ENCODE data around the gene NRGN. TPM values are rescaled to one million over a fixed set of nuclear protein-coding genes. Genes with fewer than 3 reads are reported as not detected.

The NRGN gene
- total RNA-seq: 1 to 10 TPM in 1 of 2 donors, not detected in 1; 1.7 TPM
- 1 to 10 TPM in 1 of 2 donors, under 1 TPM in 1; 0.51 to 1.6 TPM for polyA plus RNA-seq

DNA sequence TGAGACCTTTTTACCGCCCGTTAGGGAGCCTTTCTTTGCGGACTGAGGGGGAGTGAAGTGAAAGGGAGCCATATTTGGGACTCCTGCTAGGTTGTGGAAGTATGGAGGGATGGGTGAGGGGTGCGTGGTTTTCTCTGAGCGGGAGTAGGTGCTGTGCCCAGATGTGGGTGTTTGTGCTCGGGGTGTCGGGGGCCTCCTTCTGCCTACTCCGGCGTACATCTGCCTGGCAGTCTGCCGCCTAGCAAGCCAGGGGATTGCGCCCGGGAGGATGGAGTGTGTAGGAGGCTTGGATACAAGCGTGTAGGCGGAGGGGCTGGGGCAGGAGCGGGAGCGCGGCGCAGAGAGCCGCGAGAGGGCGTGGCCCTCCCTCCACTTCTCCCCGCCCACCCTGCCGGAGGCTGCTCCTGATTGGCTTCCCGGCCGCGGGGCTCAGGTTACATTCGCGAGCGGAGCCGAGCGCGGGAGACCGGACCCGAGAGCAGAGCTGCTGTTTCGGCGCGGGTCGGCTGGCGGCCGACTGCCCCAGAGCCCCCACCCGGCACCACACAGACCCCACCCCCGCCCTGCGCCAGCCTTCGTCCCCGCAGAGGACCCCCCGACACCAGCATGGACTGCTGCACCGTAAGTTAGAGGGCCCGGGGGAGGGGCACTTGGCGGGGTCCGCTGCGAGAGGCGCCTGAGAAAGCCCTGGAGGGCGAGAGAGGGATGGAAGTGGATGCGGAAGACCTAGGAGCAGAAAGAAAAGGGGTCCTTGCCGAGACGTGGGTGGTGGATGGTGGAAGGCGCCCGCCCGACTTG lies at the start of gene NRGN:
Gene NRGN (plus strand): TSS at position 464 of the 798 bp plus-strand sequence. CDS start 143 bp downstream, at position 607.
- DNase-seq (ENCODE audit: low spot score): peak; percentile 85
- H3K4me3 ChIP-seq (ENCODE audit: low read depth in 1 of 3, low read length in 3 of 3): peak within 1 kb of the TSS in 2 of 3 donors; percentile 3 to 57
- 2% methylated on average over 59 of the region's 59 CpGs for WGBS
- H3K36me3 ChIP-seq (ENCODE audit: control insufficient read depth in 4 of 4, insufficient read depth in 3 of 4, low read depth in 1 of 4, low read length in 3 of 4): no peaks in the 10 kb centered on the region
- H3K4me1 ChIP-seq (ENCODE audit: control insufficient read depth in 4 of 4, insufficient read depth in 4 of 4, low read length in 3 of 4): peaks cover 4 to 12% (median 9%) of the 10 kb centered on the region in 4 donors
- peak within 1 kb of the TSS in 1 of 2 donors; percentile 24 for H3K27ac ChIP-seq (ENCODE audit: low read depth in 1 of 2, low read length in 2 of 2)
- no peaks in the 10 kb centered on the region for H3K9me3 ChIP-seq (ENCODE audit: control insufficient read depth in 4 of 4, low read length in 3 of 4)
- H3K27me3 ChIP-seq (ENCODE audit: control insufficient read depth in 4 of 4, insufficient read depth in 4 of 4, low read length in 3 of 4): peaks cover 0 to 5% (median 0%) of the 10 kb centered on the region in 4 donors
- H3K9ac ChIP-seq (ENCODE audit: low read depth in 1 of 2, low read length in 2 of 2): no peak within 1 kb of the TSS
- TF ChIP-seq NR2F2 (IDR thresholded peaks at IDR 0.05) (no peak), EGR1 (IDR thresholded peaks at IDR 0.05; ENCODE audit: low read depth in 2 of 2) (no peak), FOXA2 (IDR thresholded peaks at IDR 0.05) (no peak), RXRA (IDR thresholded peaks at IDR 0.05) (no peak), GABPA (IDR thresholded peaks at IDR 0.05 in 1 of 2, conservative IDR thresholded peaks at IDR 0.05 in 1 of 2) (no peak), RAD21 (IDR thresholded peaks at IDR 0.05) (no peak), YY1 (IDR thresholded peaks at IDR 0.05) (no peak), SP1 (IDR thresholded peaks at IDR 0.05) (no peak), TAF1 (conservative IDR thresholded peaks at IDR 0.05) (no peak)
- TF ChIP-seq, protein P1, sequence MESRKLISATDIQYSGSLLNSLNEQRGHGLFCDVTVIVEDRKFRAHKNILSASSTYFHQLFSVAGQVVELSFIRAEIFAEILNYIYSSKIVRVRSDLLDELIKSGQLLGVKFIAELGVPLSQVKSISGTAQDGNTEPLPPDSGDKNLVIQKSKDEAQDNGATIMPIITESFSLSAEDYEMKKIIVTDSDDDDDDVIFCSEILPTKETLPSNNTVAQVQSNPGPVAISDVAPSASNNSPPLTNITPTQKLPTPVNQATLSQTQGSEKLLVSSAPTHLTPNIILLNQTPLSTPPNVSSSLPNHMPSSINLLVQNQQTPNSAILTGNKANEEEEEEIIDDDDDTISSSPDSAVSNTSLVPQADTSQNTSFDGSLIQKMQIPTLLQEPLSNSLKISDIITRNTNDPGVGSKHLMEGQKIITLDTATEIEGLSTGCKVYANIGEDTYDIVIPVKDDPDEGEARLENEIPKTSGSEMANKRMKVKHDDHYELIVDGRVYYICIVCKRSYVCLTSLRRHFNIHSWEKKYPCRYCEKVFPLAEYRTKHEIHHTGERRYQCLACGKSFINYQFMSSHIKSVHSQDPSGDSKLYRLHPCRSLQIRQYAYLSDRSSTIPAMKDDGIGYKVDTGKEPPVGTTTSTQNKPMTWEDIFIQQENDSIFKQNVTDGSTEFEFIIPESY (IDR thresholded peaks at IDR 0.05): no peak
- TF ChIP-seq, protein P2, sequence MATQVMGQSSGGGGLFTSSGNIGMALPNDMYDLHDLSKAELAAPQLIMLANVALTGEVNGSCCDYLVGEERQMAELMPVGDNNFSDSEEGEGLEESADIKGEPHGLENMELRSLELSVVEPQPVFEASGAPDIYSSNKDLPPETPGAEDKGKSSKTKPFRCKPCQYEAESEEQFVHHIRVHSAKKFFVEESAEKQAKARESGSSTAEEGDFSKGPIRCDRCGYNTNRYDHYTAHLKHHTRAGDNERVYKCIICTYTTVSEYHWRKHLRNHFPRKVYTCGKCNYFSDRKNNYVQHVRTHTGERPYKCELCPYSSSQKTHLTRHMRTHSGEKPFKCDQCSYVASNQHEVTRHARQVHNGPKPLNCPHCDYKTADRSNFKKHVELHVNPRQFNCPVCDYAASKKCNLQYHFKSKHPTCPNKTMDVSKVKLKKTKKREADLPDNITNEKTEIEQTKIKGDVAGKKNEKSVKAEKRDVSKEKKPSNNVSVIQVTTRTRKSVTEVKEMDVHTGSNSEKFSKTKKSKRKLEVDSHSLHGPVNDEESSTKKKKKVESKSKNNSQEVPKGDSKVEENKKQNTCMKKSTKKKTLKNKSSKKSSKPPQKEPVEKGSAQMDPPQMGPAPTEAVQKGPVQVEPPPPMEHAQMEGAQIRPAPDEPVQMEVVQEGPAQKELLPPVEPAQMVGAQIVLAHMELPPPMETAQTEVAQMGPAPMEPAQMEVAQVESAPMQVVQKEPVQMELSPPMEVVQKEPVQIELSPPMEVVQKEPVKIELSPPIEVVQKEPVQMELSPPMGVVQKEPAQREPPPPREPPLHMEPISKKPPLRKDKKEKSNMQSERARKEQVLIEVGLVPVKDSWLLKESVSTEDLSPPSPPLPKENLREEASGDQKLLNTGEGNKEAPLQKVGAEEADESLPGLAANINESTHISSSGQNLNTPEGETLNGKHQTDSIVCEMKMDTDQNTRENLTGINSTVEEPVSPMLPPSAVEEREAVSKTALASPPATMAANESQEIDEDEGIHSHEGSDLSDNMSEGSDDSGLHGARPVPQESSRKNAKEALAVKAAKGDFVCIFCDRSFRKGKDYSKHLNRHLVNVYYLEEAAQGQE (IDR thresholded peaks at IDR 0.05): no peak
- TF ChIP-seq, protein P3, sequence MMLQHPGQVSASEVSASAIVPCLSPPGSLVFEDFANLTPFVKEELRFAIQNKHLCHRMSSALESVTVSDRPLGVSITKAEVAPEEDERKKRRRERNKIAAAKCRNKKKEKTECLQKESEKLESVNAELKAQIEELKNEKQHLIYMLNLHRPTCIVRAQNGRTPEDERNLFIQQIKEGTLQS (IDR thresholded peaks at IDR 0.05): no peak

DNA sequence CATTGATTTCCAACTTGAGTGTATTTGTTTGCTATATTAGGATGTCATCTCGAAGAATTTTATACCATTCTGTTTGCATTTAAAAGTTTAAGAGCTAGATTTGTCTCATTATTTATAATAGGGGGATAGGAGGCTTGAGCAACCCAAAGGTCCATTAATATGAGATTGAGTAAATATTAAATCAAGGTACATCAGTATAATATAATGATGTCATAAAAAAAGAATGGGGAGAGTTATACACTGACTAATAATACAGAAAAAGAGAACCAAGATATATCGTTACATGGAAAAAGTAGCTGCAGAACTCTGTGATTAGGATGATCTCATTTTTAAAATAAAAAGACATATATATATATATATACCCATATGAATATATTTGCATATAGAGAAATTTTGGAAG lies 46.6 kb upstream of the NRGN start:
- TF ChIP-seq RAD21 (IDR thresholded peaks at IDR 0.05) (no peak), FOXA1 (IDR thresholded peaks at IDR 0.05) (no peak), TAF1 (conservative IDR thresholded peaks at IDR 0.05) (no peak), JUND (IDR thresholded peaks at IDR 0.05) (no peak)
- TF ChIP-seq, protein P3 (IDR thresholded peaks at IDR 0.05): no peak
- TF ChIP-seq, protein P4, sequence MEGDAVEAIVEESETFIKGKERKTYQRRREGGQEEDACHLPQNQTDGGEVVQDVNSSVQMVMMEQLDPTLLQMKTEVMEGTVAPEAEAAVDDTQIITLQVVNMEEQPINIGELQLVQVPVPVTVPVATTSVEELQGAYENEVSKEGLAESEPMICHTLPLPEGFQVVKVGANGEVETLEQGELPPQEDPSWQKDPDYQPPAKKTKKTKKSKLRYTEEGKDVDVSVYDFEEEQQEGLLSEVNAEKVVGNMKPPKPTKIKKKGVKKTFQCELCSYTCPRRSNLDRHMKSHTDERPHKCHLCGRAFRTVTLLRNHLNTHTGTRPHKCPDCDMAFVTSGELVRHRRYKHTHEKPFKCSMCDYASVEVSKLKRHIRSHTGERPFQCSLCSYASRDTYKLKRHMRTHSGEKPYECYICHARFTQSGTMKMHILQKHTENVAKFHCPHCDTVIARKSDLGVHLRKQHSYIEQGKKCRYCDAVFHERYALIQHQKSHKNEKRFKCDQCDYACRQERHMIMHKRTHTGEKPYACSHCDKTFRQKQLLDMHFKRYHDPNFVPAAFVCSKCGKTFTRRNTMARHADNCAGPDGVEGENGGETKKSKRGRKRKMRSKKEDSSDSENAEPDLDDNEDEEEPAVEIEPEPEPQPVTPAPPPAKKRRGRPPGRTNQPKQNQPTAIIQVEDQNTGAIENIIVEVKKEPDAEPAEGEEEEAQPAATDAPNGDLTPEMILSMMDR (IDR thresholded peaks at IDR 0.05; ENCODE audit: low read depth, low read length, missing input control): no peak
- TF ChIP-seq, protein P5, sequence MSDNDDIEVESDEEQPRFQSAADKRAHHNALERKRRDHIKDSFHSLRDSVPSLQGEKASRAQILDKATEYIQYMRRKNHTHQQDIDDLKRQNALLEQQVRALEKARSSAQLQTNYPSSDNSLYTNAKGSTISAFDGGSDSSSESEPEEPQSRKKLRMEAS (IDR thresholded peaks at IDR 0.05): no peak

More for the DNA sequence above, 46.6 kb upstream of the NRGN start:
- H3K27me3 ChIP-seq (ENCODE audit: control insufficient read depth in 4 of 4, insufficient read depth in 4 of 4, low read length in 3 of 4): no peaks in the 10 kb centered on the region
- no peak overlapping the region for H3K4me3 ChIP-seq (ENCODE audit: low read depth in 1 of 3, low read length in 3 of 3)
- DNase-seq (ENCODE audit: low spot score): no peak
- H3K4me1 ChIP-seq (ENCODE audit: control insufficient read depth in 4 of 4, insufficient read depth in 4 of 4, low read length in 3 of 4): no peaks in the 10 kb centered on the region
- H3K27ac ChIP-seq (ENCODE audit: low read depth in 1 of 2, low read length in 2 of 2): no peak overlapping the region
- peaks cover 0 to 2% (median 0%) of the 10 kb centered on the region in 4 donors for H3K9me3 ChIP-seq (ENCODE audit: control insufficient read depth in 4 of 4, low read length in 3 of 4)
- no peaks in the 10 kb centered on the region for H3K36me3 ChIP-seq (ENCODE audit: control insufficient read depth in 4 of 4, insufficient read depth in 3 of 4, low read depth in 1 of 4, low read length in 3 of 4)
- WGBS: 95% methylated on average over 2 of the region's 2 CpGs
- H3K9ac ChIP-seq (ENCODE audit: low read depth in 1 of 2, low read length in 2 of 2): no peak overlapping the region

Data from liver (tissue), 9 donors.